ENCODE data around the gene FBN2. TPM values are rescaled to one million over a fixed set of nuclear protein-coding genes. Genes with fewer than 3 reads are reported as not detected.

Gene FBN2
- total and polyA plus RNA-seq, 8 donors: 2.7 to 64.3 (median 54.3) TPM

GRCh38 chr5:128574041-128574440 lies 36.0 kb upstream of the FBN2 start:
- DNase-seq: no peak
- no peak overlapping the region for H3K4me3 ChIP-seq
- intact Hi-C loops (cut with DNase I): no loop called here
- no peaks in the 10 kb centered on the region for H3K9me3 ChIP-seq
- no peaks in the 10 kb centered on the region for H3K4me1 ChIP-seq
- no peak for TF ChIP-seq CTCF (IDR thresholded peaks at IDR 0.05)
- no peak overlapping the region for H3K27ac ChIP-seq
- no peak for ATAC-seq
- H3K27me3 ChIP-seq: no peaks in the 10 kb centered on the region
- H3K36me3 ChIP-seq: no peaks in the 10 kb centered on the region

- intact Hi-C loops (cut with DNase I): no loop called here
- H3K4me1 ChIP-seq: no peaks in the 10 kb centered on the region
- no peak overlapping the region for H3K4me3 ChIP-seq
- H3K36me3 ChIP-seq: no peaks in the 10 kb centered on the region
- no peaks in the 10 kb centered on the region for H3K27me3 ChIP-seq
- no peak overlapping the region for H3K27ac ChIP-seq
- no peak for ATAC-seq
- no peak for DNase-seq
- no peak for TF ChIP-seq CTCF (IDR thresholded peaks at IDR 0.05)
- H3K9me3 ChIP-seq: no peaks in the 10 kb centered on the region
Measured at GRCh38 chr5:128572930-128573319, 34.9 kb upstream of the FBN2 start.

GRCh38 chr5:128572051-128572929 lies 34.2 kb upstream of the FBN2 start:
- no peak overlapping the region for H3K4me3 ChIP-seq
- no peak for ATAC-seq
- intact Hi-C loops (cut with DNase I): no loop called here
- TF ChIP-seq CTCF (IDR thresholded peaks at IDR 0.05): no peak
- H3K4me1 ChIP-seq: no peaks in the 10 kb centered on the region
- no peaks in the 10 kb centered on the region for H3K9me3 ChIP-seq
- DNase-seq: no peak
- no peaks in the 10 kb centered on the region for H3K27me3 ChIP-seq
- no peaks in the 10 kb centered on the region for H3K36me3 ChIP-seq
- H3K27ac ChIP-seq: no peak overlapping the region

- H3K4me1 ChIP-seq: no peaks in the 10 kb centered on the region
- DNase-seq (no peak), ATAC-seq (no peak)
- H3K9me3 ChIP-seq: no peaks in the 10 kb centered on the region
- TF ChIP-seq CTCF (IDR thresholded peaks at IDR 0.05): no peak
- intact Hi-C loops (cut with DNase I): no loop called here
- H3K27ac ChIP-seq: no peak overlapping the region
- no peak overlapping the region for H3K4me3 ChIP-seq
- H3K36me3 ChIP-seq: no peaks in the 10 kb centered on the region
- no peaks in the 10 kb centered on the region for H3K27me3 ChIP-seq
Measured at GRCh38 chr5:128566178-128566577, 28.1 kb upstream of the FBN2 start.

GRCh38 chr5:128559300-128560297 lies 21.6 kb upstream of the FBN2 start:
- DNase-seq: no peak
- Histone ChIP-seq H3K27me3 (no peaks in the 10 kb centered on the region), H3K4me1 (no peaks in the 10 kb centered on the region), H3K4me3 (no peak overlapping the region), H3K36me3 (no peaks in the 10 kb centered on the region), H3K9me3 (peaks cover 0 to 6% of the 10 kb centered on the region in 2 donors), H3K27ac (no peak overlapping the region)
- TF ChIP-seq CTCF (IDR thresholded peaks at IDR 0.05): no peak
- intact Hi-C loops (cut with DNase I): no loop called here
- ATAC-seq: no peak
